Fibroblast of lung (primary cell): ENCODE measurements around the gene KCNH4. TPM values are rescaled to one million over a fixed set of nuclear protein-coding genes. Genes with fewer than 3 reads are reported as not detected.

ENCODE experiments used
- DNase-seq, 2 donors: peaks; one replicate each; pipeline versions ENCODE4 v3.0.0 to v3.0.0-alpha.2; 2010; ENCODE audit warnings: low read depth in 2 of 2
- H2AFZ ChIP-seq: 2 replicates; pipeline ENCODE4 v1.5.1; 2012; ENCODE audit warnings: low read length, control low read depth, inconsistent platforms
- H3K27ac ChIP-seq: 2 replicates; pipeline ENCODE4 v1.5.1; 2011; ENCODE audit warnings: low read length, control low read depth; ENCODE audit not compliant: insufficient read depth
- H3K27me3 ChIP-seq: 2 replicates; pipeline ENCODE4 v1.5.1; 2011; ENCODE audit warnings: mild to moderate bottlenecking, low read length; ENCODE audit not compliant: control insufficient read depth, insufficient read depth
- H3K36me3 ChIP-seq: 2 replicates; pipeline ENCODE4 v1.5.1; 2011; ENCODE audit warnings: low read length; ENCODE audit not compliant: control insufficient read depth, insufficient read depth
- H3K4me1 ChIP-seq: 2 replicates; pipeline ENCODE4 v1.5.1; 2011; ENCODE audit warnings: low read length; ENCODE audit not compliant: control insufficient read depth, insufficient read depth; ENCODE audit errors: extremely low read depth
- H3K4me2 ChIP-seq: 2 replicates; pipeline ENCODE4 v1.5.1; 2011; ENCODE audit warnings: low read length, control low read depth; ENCODE audit not compliant: insufficient read depth; ENCODE audit errors: extremely low read depth
- H3K4me3 ChIP-seq, 4 experiments: fragments of 200-600 bp in 1 of 4; sonication (generic) in 1 of 4; replicated peaks in 1 of 4; 2 replicates each; pipeline ENCODE4 v1.5.1; 2011 to 2016; ENCODE audit warnings: low read length in 4 of 4, low read depth in 3 of 4, mild to moderate bottlenecking in 3 of 4, control low read depth in 2 of 4, inconsistent platforms in 1 of 4, mixed read lengths in 1 of 4; ENCODE audit not compliant: insufficient read depth in 1 of 4; ENCODE audit errors: control extremely low read depth in 1 of 4
- H3K79me2 ChIP-seq: 2 replicates; pipeline ENCODE4 v1.5.1; 2012; ENCODE audit warnings: mild to moderate bottlenecking, low read length, inconsistent platforms; ENCODE audit not compliant: control insufficient read depth, insufficient read depth
- H3K9ac ChIP-seq: 2 replicates; pipeline ENCODE4 v1.5.1; 2011; ENCODE audit warnings: mild to moderate bottlenecking, low read length, control low read depth; ENCODE audit not compliant: insufficient read depth
- H3K9me3 ChIP-seq: 2 replicates; pipeline ENCODE4 v1.5.1; 2012; ENCODE audit warnings: low read depth, low read length; ENCODE audit not compliant: control insufficient read depth, insufficient read depth
- H4K20me1 ChIP-seq: 2 replicates; pipeline ENCODE4 v1.5.1; 2011; ENCODE audit warnings: low read length; ENCODE audit not compliant: control insufficient read depth, insufficient read depth; ENCODE audit errors: extremely low read depth
- EZH2 ChIP-seq: IDR thresholded peaks from 2 replicates; pipeline ENCODE4 v1.5.1; 2012; ENCODE audit warnings: low read length, control low read depth, mild to moderate bottlenecking; ENCODE audit errors: missing control alignments
- polyA plus RNA-seq, 2 donors: library from polyadenylated mRNA; depleted of rRNA in 1 of 2; stranded (reverse) in 1 of 2; unstranded in 1 of 2; fragments of >200 nt; gene quantifications; 2 replicates each; pipeline ENCODE4 v1.2.1, GENCODE V29; 2011 to 2012; ENCODE audit warnings: missing spikeins in 1 of 2
- total RNA-seq: library from RNA; depleted of rRNA; stranded (reverse); fragments of >200 nt; gene quantifications from 2 replicates; pipeline ENCODE4 v1.2.1, GENCODE V29; 2014
- TF ChIP-seq, protein P1 (sequence below), 2 donors: IDR thresholded peaks in 1 of 2; conservative IDR thresholded peaks in 1 of 2; 1 replicate in 1 of 2; 2 replicates in 1 of 2; pipeline ENCODE4 v1.5.1; 2011 to 2012; ENCODE audit warnings: low read length in 2 of 2, control low read depth in 1 of 2, inconsistent platforms in 1 of 2, low read depth in 1 of 2, mild to moderate bottlenecking in 1 of 2

KCNH4 gene
- total and polyA plus RNA-seq, 2 donors (not counting 1 experiment from before 2014, with no cell fraction given): 0.03 TPM; not detected in 1

DNA sequence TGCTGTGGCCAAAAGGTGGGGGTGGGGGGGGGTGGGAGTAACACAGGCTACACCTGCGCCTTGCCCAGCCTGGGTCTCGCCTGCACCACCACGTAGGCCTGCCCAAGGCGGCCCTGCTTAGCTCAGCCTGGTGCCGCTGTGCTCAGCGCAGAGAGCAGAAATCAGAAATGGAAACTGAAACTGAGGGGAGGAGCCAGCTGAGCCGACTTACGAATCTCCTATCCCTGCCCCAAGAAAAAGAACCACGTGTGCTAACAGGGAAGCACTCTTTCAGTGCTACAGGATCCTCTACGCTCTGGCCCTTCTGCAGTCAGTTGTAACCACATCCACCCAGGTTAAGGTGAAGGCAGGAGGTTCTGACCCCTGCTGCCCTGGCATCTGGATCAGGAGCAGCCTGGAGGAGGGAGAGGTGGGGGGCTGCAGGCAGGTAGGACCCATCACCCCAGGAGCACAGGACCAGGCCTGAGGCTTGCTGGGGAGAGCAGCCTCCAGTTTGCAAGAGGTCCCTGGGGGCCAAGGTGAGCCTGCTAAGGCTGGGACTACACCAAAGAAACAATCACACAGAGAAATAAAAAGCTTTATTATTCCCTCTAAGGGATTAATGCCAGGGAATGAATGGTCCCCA, 68.3 kb downstream of the KCNH4 start, which contains the start of gene DHX58:
DHX58 (minus strand) TSS at position 163 of the 625 bp plus-strand sequence. CDS start 822 bp downstream, outside the sequence.
- TF ChIP-seq, protein P1, sequence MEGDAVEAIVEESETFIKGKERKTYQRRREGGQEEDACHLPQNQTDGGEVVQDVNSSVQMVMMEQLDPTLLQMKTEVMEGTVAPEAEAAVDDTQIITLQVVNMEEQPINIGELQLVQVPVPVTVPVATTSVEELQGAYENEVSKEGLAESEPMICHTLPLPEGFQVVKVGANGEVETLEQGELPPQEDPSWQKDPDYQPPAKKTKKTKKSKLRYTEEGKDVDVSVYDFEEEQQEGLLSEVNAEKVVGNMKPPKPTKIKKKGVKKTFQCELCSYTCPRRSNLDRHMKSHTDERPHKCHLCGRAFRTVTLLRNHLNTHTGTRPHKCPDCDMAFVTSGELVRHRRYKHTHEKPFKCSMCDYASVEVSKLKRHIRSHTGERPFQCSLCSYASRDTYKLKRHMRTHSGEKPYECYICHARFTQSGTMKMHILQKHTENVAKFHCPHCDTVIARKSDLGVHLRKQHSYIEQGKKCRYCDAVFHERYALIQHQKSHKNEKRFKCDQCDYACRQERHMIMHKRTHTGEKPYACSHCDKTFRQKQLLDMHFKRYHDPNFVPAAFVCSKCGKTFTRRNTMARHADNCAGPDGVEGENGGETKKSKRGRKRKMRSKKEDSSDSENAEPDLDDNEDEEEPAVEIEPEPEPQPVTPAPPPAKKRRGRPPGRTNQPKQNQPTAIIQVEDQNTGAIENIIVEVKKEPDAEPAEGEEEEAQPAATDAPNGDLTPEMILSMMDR (conservative IDR thresholded peaks at IDR 0.05 in 1 of 2, IDR thresholded peaks at IDR 0.05 in 1 of 2; ENCODE audit: low read depth in 1 of 2, low read length in 2 of 2): no peak
- no peak for TF ChIP-seq EZH2
- no peaks in the 10 kb centered on the region for H4K20me1 ChIP-seq
- no peaks in the 10 kb centered on the region for H3K79me2 ChIP-seq
- H3K9me3 ChIP-seq: no peaks in the 10 kb centered on the region
- H3K4me1 ChIP-seq: peaks cover 9% of the 10 kb centered on the region
- H3K4me2 ChIP-seq: peak within 1 kb of the TSS; percentile 91
- DNase-seq: peak; percentile 61 to 87
- peak within 1 kb of the TSS; percentile 68 for H3K27ac ChIP-seq
- no peaks in the 10 kb centered on the region for H3K27me3 ChIP-seq
- peak within 1 kb of the TSS; percentile 81 for H2AFZ ChIP-seq
- H3K4me3 ChIP-seq: peak within 1 kb of the TSS; percentile 9 to 68 (median 54)
- H3K36me3 ChIP-seq: peaks cover 21% of the 10 kb centered on the region
- H3K9ac ChIP-seq: peak within 1 kb of the TSS; percentile 40

DNA sequence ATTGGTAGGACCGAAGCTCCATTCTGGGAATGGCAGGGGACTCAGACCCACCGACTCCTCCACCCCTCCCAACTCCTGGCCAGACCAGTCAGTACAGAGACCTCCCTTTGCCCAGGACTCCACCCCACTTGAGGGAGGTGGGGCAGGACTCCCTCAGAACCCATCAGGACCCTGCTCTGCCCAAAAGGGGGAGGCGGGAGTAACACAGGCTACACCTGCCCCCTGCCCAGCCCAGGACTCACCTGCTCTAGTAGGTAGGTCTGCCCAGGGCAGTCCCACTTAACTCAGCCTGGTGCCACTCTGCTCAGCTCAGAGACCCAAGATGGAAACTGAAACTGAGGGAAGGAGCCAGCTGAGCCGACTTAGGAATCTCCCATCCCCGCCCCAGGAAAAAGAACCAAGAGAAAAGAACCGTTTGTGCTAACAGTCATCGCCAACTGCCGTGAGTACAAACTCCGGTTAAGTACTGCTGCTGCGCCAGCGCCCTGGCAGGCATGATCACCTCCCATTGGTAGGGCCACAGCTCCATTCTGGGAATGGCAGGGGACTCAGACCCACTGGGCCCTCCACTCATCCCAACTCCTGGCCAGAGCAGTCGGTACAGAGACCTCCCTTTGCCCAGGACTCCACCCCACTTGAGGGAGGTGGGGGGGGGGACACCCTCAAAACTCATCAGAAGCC, 68.9 kb downstream of the KCNH4 start:
- DNase-seq: peak in 1 of 2 donors; percentile 38
- Histone ChIP-seq H2AFZ (peak overlapping the region; percentile 56), H3K36me3 (peaks cover 14% of the 10 kb centered on the region), H3K27me3 (no peaks in the 10 kb centered on the region), H3K4me1 (peaks cover 8% of the 10 kb centered on the region), H4K20me1 (no peaks in the 10 kb centered on the region), H3K79me2 (no peaks in the 10 kb centered on the region), H3K9ac (peak overlapping the region; percentile 33), H3K27ac (peak overlapping the region; percentile 68), H3K4me2 (peak overlapping the region; percentile 91), H3K4me3 (peak overlapping the region; percentile 9 to 68 (median 54)), H3K9me3 (no peaks in the 10 kb centered on the region)
- TF ChIP-seq, protein P1 (conservative IDR thresholded peaks at IDR 0.05 in 1 of 2, IDR thresholded peaks at IDR 0.05 in 1 of 2; ENCODE audit: low read depth in 1 of 2, low read length in 2 of 2): no peak
- TF ChIP-seq EZH2: no peak

DNA sequence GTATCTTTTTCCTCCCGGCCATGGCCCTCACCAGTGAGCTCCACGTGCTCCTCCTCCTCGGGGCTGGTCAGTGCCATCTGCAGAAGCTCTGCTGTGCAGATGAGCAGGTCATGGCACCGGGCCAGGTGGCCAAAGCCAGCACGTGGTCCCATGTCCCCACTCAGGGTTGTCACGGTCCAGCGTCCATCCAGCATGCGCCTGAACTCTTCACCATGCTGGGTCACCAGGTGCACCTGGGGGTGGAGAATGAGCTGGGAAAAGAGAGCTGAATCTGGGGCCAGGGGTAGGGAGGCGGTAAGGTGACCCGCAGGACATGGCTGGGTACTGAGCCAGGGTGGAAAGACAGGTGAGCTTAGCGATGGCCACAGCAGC, 69.7 kb downstream of the KCNH4 start:
- H3K27ac ChIP-seq: no peak overlapping the region
- H3K9me3 ChIP-seq: no peaks in the 10 kb centered on the region
- peak overlapping the region in 1 of 4 experiments; percentile 55 for H3K4me3 ChIP-seq
- H4K20me1 ChIP-seq: no peaks in the 10 kb centered on the region
- no peak overlapping the region for H3K9ac ChIP-seq
- no peaks in the 10 kb centered on the region for H3K27me3 ChIP-seq
- no peak overlapping the region for H3K4me2 ChIP-seq
- no peak for DNase-seq
- TF ChIP-seq, protein P1 (conservative IDR thresholded peaks at IDR 0.05 in 1 of 2, IDR thresholded peaks at IDR 0.05 in 1 of 2; ENCODE audit: low read depth in 1 of 2, low read length in 2 of 2): no peak
- TF ChIP-seq EZH2: no peak
- peaks cover 12% of the 10 kb centered on the region for H3K36me3 ChIP-seq
- peaks cover 6% of the 10 kb centered on the region for H3K4me1 ChIP-seq
- H2AFZ ChIP-seq: no peak overlapping the region
- no peaks in the 10 kb centered on the region for H3K79me2 ChIP-seq
